ENCODE measurements around the gene ABHD11. TPM values are rescaled to one million over a fixed set of nuclear protein-coding genes. Genes with fewer than 3 reads are reported as not detected.
A peak's percentile ranks its signal among the peaks of the same experiment; 100 is the strongest.

Gene ABHD11
- total and polyA plus RNA-seq, 2 of the 4 experiments (the other 2 are of a cell fraction), result 13.4 to 19.9 TPM

DNA sequence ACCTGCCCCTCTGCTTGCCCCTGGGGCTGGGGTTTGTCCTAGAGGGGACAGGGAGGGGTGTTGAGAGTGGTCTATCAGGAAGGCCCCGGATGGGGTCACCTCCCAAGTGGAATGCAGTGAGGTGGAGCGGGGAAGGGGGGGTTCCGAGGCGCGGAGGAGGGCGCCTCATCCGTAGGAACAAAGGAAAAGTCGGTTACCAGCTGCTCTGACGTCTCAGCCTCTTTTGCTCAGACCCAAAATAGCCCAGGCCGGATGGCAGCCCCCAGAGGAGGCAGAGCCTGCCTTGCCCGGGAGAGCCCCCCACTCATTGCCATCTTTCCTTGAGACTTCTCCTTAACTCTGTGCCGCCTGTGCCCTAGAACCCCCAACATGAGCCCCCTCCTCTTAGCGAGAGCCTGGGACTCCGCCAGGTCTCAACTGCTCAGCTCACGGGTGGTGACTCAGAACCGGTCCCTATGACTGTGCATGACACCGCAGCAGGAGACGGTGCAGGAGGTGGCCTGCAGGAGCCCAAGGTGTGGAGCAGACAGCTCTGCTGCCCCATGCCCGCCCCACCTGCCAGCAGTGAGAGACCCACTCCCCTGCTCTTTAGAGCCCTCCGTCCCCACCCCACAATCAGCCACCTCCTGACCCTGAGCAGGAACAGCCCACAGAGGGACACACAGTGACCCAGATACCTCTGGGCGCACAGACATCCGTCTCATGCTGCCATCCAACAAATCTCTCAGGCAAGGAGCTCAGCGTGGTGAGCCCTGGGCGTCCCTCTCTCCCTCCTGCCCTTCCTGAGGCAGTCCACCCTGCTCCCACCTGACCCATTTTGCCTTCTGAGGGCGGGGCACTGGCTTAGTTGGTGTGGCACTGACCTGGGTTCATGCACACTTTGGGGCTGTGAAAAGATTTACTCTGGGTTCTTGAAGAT is 32.2 kb downstream of the ABHD11 start:
- POLR2A ChIA-PET (ENCODE audit: unreplicated experiment), result no interaction called here

More for the DNA sequence above, 32.2 kb downstream of the ABHD11 start:
- H2AFZ ChIP-seq (replicated peaks; ENCODE audit: low read length, poor library complexity), result peak overlapping the region; percentile 14
- H3K4me2 ChIP-seq (ENCODE audit: low read depth, low read length), result no peak overlapping the region
- peaks cover 12 to 59% of the 10 kb centered on the region in 2 experiments for H3K79me1 ChIP-seq (ENCODE audit: low read depth in 1 of 2, low read length in 2 of 2)
- H3K18ac ChIP-seq (ENCODE audit: low read depth, low read length), result no peak overlapping the region
- no peak overlapping the region for H2BK20ac ChIP-seq (ENCODE audit: low read depth, low read length)
- no peak overlapping the region for H2BK15ac ChIP-seq (ENCODE audit: low read depth, low read length)
- H4K91ac ChIP-seq (ENCODE audit: insufficient read depth, low read depth, low read length), result no peak overlapping the region
- no peak overlapping the region for H2AK5ac ChIP-seq (ENCODE audit: low read depth, low read length)
- H2BK5ac ChIP-seq (ENCODE audit: low read depth, low read length, poor library complexity, severe bottlenecking), result no peak overlapping the region
- no peak overlapping the region for H3K56ac ChIP-seq (ENCODE audit: extremely low read depth, insufficient read depth, low read length)
- no peaks in the 10 kb centered on the region for H3K9me3 ChIP-seq (ENCODE audit: control insufficient read depth, insufficient read depth, low read length)
- DNase-seq (peak; percentile 52), ATAC-seq (ENCODE audit: low read depth) (peak; percentile 24; the same call in 1 of the 2 replicates)
- H4K8ac ChIP-seq (ENCODE audit: low read depth in 2 of 2, low read length in 2 of 2), result no peak overlapping the region
- BruUV-seq (replicated peaks), result no TSS peak
- no peak overlapping the region for H3K4me3 ChIP-seq (ENCODE audit: insufficient read depth, low read depth, low read length)
- H3K23ac ChIP-seq (ENCODE audit: low read depth, low read length), result no peak overlapping the region
- H3K36me3 ChIP-seq (ENCODE audit: control insufficient read depth, insufficient read depth, low read length), result peaks cover 33% of the 10 kb centered on the region
- no peaks in the 10 kb centered on the region for H3K27me3 ChIP-seq (ENCODE audit: control insufficient read depth, insufficient read depth, low read length)
- peak overlapping the region; percentile 79 for H2AK9ac ChIP-seq (replicated peaks; ENCODE audit: low read depth, low read length, poor library complexity)
- no peak overlapping the region for H3K14ac ChIP-seq (replicated peaks; ENCODE audit: low read depth, low read length)
- no peak for TF ChIP-seq POLR2A (IDR thresholded peaks at IDR 0.05; ENCODE audit: low read depth, low read length)
- 0 out of 2 replicates have a peak, but pooled peaks have one; percentile 23 for TF ChIP-seq FOS (IDR thresholded peaks at IDR 0.05; ENCODE audit: low read depth, low read length)
- TF ChIP-seq BHLHE40 (IDR thresholded peaks at IDR 0.05; ENCODE audit: low read depth, low read length), result 0 out of 2 replicates have a peak, but pooled peaks have one; percentile 27
- no peak overlapping the region for H4K5ac ChIP-seq (ENCODE audit: low read depth, low read length)
- peaks cover 8% of the 10 kb centered on the region for H3K4me1 ChIP-seq (ENCODE audit: control insufficient read depth, insufficient read depth, low read length)
- WGBS, 2 experiments (ENCODE audit: extremely low coverage in 2 of 2, insufficient read length in 1 of 2), result 57% methylated on average over 9 of the region's 25 CpGs; no CpG with 5 or more reads in 1 of the 2 experiments
- H3K9ac ChIP-seq (ENCODE audit: low read depth, low read length), result no peak overlapping the region
- CTCF ChIA-PET, result no interaction called here
- H3K9me1 ChIP-seq (ENCODE audit: insufficient read depth, low read length), result peaks cover 9% of the 10 kb centered on the region; the same call in 1 of the 2 replicates
- peaks cover 71% of the 10 kb centered on the region for H4K20me1 ChIP-seq (ENCODE audit: insufficient read depth, low read length)
- intact Hi-C loops (cut with micrococcal nuclease), result no loop called here
- dilution Hi-C loops (cut with HindIII; ENCODE audit: low sequenced_read_pairs, unreplicated experiment), result no loop called here
- in situ Hi-C loops (cut with MboI; ENCODE audit: low sequenced_read_pairs), result no loop called here
- no peak overlapping the region for H2BK120ac ChIP-seq (ENCODE audit: low read depth, low read length)
- H3K27ac ChIP-seq (ENCODE audit: insufficient read depth, low read length), result no peak overlapping the region
- no peak overlapping the region; the same call in 1 of the 2 replicates for H3K4ac ChIP-seq (ENCODE audit: low read depth, low read length)

All from IMR-90 (cell line).